A549 (cell line): ENCODE results near the gene ZFYVE27. TPM values are rescaled to one million over a fixed set of nuclear protein-coding genes. Genes with fewer than 3 reads are reported as not detected.

Experiments
- ATAC-seq, 2 experiments: fragments of 200-7000 bp in 1 of 2; fragments of >200 bp in 1 of 2; cut with Nextera tagmentation in 1 of 2; cut with Tn5 transposase in 1 of 2; 3 replicates each; pipeline versions ENCODE4 v1.8.0 to v1.9.1; 2018 to 2020; ENCODE audit warnings: mild to moderate bottlenecking in 1 of 2, moderate library complexity in 1 of 2
- CTCF ChIA-PET: fragments of 300-600 bp; sonication (Branson Sonifier 250); formaldehyde crosslinking; extraction: SDS; loops from one replicate; lab custom pipeline; 2021; ENCODE audit warnings: antibody characterized with exemption, inconsistent platforms; lab: Yijun Ruan, JAX
- POLR2A ChIA-PET: fragments of 350-600 bp; formaldehyde crosslinking; extraction: SDS; loops from one replicate; lab custom pipeline; 2021; ENCODE audit warnings: antibody characterized with exemption, inconsistent platforms; lab: Yijun Ruan, JAX
- DNase-seq, 2 experiments: peaks; one replicate each; pipeline versions ENCODE4 v3.0.0 to v3.0.0-alpha.2; 2011 to 2016; ENCODE audit warnings: low read depth in 1 of 2, low spot score in 1 of 2
- FAIRE-seq: peaks from 2 replicates; lab custom pipeline; 2011; peaks lifted over from hg19 to GRCh38; lab: Jason Lieb, UNC
- H3K27ac ChIP-seq, 2 experiments: fragments of >200 bp; sonication (Bioruptor Twin); formaldehyde crosslinking; 3 replicates each; pipeline ENCODE4 v1.5.1; 2016 to 2017
- H3K4me1 ChIP-seq: fragments of >200 bp; sonication (Bioruptor Twin); formaldehyde crosslinking; 3 replicates; pipeline ENCODE4 v1.6.1; 2016
- H3K4me2 ChIP-seq: fragments of >200 bp; sonication (Bioruptor Twin); formaldehyde crosslinking; 3 replicates; pipeline ENCODE4 v1.6.1; 2016
- H3K4me3 ChIP-seq: fragments of >200 bp; sonication (Bioruptor Twin); formaldehyde crosslinking; 3 replicates; pipeline ENCODE4 v1.5.1; 2016
- H3K9me3 ChIP-seq: fragments of >200 bp; sonication (Bioruptor Twin); formaldehyde crosslinking; 3 replicates; pipeline ENCODE4 v1.6.1; 2016
- CHD2 ChIP-seq: fragments of 150-350 bp; IDR thresholded peaks from 2 replicates; pipeline ENCODE4 v1.6.1; 2014; ENCODE audit warnings: low read length; ENCODE audit not compliant: partially characterized antibody
- CHD4 ChIP-seq: fragments of 200-600 bp; sonication (generic); IDR thresholded peaks from 2 replicates; pipeline ENCODE4 v1.6.1; 2016; ENCODE audit warnings: antibody characterized with exemption, mild to moderate bottlenecking, borderline replicate concordance
- EP300 ChIP-seq, 2 experiments: fragments of >200 bp; sonication (Bioruptor Twin); formaldehyde crosslinking; IDR thresholded peaks; 2 replicates in 1 of 2; 3 replicates in 1 of 2; pipeline ENCODE4 v1.6.1; 2016 to 2017
- FOSB ChIP-seq: fragments of 250-450 bp; sonication (Bioruptor Pico); IDR thresholded peaks from 2 replicates; pipeline ENCODE4 v1.5.0; 2020; ENCODE audit warnings: mild to moderate bottlenecking, moderate library complexity
- FOSL2 ChIP-seq, 2 experiments: fragments of 450-650 bp in 1 of 2; fragments of >200 bp in 1 of 2; sonication (Bioruptor Twin) in 1 of 2; formaldehyde crosslinking; IDR thresholded peaks; 2 replicates each; pipeline versions ENCODE4 v1.5.0 to v1.6.1; 2016 to 2020; ENCODE audit warnings: mild to moderate bottlenecking in 1 of 2, moderate library complexity in 1 of 2
- HOXB13 ChIP-seq: fragments of 250-450 bp; sonication (Bioruptor Pico); IDR thresholded peaks from 2 replicates; pipeline ENCODE4 v1.5.0; 2020; ENCODE audit warnings: low read depth, mild to moderate bottlenecking, moderate library complexity
- MAFK ChIP-seq: fragments of 450-650 bp; IDR thresholded peaks from 2 replicates; pipeline ENCODE4 v1.6.1; 2014; ENCODE audit not compliant: partially characterized antibody
- MYC ChIP-seq: IDR thresholded peaks from 2 replicates; pipeline ENCODE4 v1.6.1; 2012; ENCODE audit warnings: mild to moderate bottlenecking, inconsistent platforms, low read length, improper control_type of control experiment, borderline replicate concordance
- NPAS2 ChIP-seq: fragments of 250-450 bp; sonication (Bioruptor Pico); IDR thresholded peaks from 2 replicates; pipeline ENCODE4 v1.8.0; 2022; ENCODE audit warnings: mild to moderate bottlenecking, moderate library complexity, borderline replicate concordance
- PHF8 ChIP-seq: fragments of 200-600 bp; sonication (generic); IDR thresholded peaks from 2 replicates; pipeline ENCODE4 v1.6.1; 2016; ENCODE audit warnings: low read depth, mild to moderate bottlenecking, antibody characterized with exemption, moderate library complexity, borderline replicate concordance
- POLR2A ChIP-seq: IDR thresholded peaks from 2 replicates; pipeline ENCODE4 v1.6.1; 2012; ENCODE audit warnings: mild to moderate bottlenecking, low read length
- POLR2AphosphoS2 ChIP-seq: conservative IDR thresholded peaks from 2 replicates; pipeline ENCODE4 v1.6.1; 2012; ENCODE audit warnings: low read length, improper control_type of control experiment, inconsistent platforms
- RCOR1 ChIP-seq: fragments of 150-350 bp; IDR thresholded peaks from 2 replicates; pipeline ENCODE4 v1.6.1; 2014; ENCODE audit warnings: antibody characterized with exemption, low read length, low read depth
- RNF2 ChIP-seq: fragments of 200-600 bp; sonication (generic); IDR thresholded peaks from 2 replicates; pipeline ENCODE4 v1.6.1; 2016; ENCODE audit warnings: low read depth, mild to moderate bottlenecking, antibody characterized with exemption, moderate library complexity, borderline replicate concordance
- SMC3 ChIP-seq: fragments of >200 bp; sonication (Bioruptor Twin); formaldehyde crosslinking; IDR thresholded peaks from 3 replicates; pipeline ENCODE4 v1.6.1; 2018; ENCODE audit warnings: inconsistent platforms
- TFCP2L1 ChIP-seq: fragments of 250-450 bp; sonication (Bioruptor Pico); IDR thresholded peaks from 2 replicates; pipeline ENCODE4 v1.5.0; 2021; ENCODE audit warnings: mild to moderate bottlenecking
- TP53 ChIP-seq: fragments of 250-450 bp; sonication (Bioruptor Pico); IDR thresholded peaks from 2 replicates; pipeline ENCODE4 v1.5.0; 2021; ENCODE audit warnings: mild to moderate bottlenecking, moderate library complexity
- USF2 ChIP-seq: fragments of 450-650 bp; IDR thresholded peaks from 2 replicates; pipeline ENCODE4 v1.6.1; 2014; ENCODE audit warnings: antibody characterized with exemption
- ZC3H11A ChIP-seq: fragments of 450-650 bp; IDR thresholded peaks from 2 replicates; pipeline ENCODE4 v1.6.1; 2014; ENCODE audit warnings: antibody characterized with exemption, mild to moderate bottlenecking
- WGBS: methylation state at CpG from one replicate; pipeline ENCODE4 v1.1.6; 2017; ENCODE audit errors: missing lambda C conversion rate; 5-methylcytosine and 5-hydroxymethylcytosine counted together
- polyA plus RNA-seq, 4 experiments: library from polyadenylated mRNA; depleted of rRNA in 3 of 4; stranded (reverse); fragments of >200 nt; fragmentation: RNase III in 1 of 4; extraction: RNeasy Plus Mini Kit Qiagen cat#74134 plus additional on column Dnase treatment in 1 of 4; gene quantifications; 2 replicates in 3 of 4; 3 replicates in 1 of 4; pipeline ENCODE4 v1.2.3, GENCODE V29; 2011 to 2017
- TF ChIP-seq, protein P1 (sequence below): fragments of >200 bp; sonication (Bioruptor Twin); formaldehyde crosslinking; IDR thresholded peaks from 2 replicates; pipeline ENCODE4 v1.6.1; 2016

The ZFYVE27 gene
- polyA plus RNA-seq, 2 of the 4 experiments (the other 2 are of a cell fraction): 17.1 to 20.1 TPM

DNA sequence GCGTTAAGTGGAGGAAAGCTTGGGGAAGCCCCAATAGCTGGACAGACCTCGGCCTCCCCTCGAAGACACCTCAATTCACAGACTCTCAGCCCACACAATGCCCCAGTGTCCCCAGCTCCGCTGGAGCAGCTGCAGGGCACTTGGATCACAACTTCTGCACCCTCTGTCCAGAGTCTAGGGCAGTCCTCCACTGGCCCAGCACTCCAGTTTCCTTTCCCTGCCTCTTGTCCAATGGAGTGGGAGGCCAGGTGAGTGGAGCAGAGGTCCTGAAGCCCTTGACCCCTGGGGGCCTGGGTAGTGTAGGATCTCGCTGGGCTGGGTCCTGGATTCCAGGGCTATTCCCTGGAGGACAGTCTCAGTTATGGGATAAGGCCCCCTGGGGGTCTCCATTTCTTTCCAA is 23.0 kb downstream of the ZFYVE27 start:
- WGBS: 79% methylated on average over 5 of the region's 5 CpGs
- Histone ChIP-seq H3K4me1 (no peaks in the 10 kb centered on the region), H3K4me2 (no peak overlapping the region), H3K9me3 (no peaks in the 10 kb centered on the region), H3K27ac (no peak overlapping the region), H3K4me3 (no peak overlapping the region)
- no peak for FAIRE-seq
- ChIA-PET CTCF (interaction anchor here (0.5 to 5.2 kb wide), 37 partner anchors 8 to 292 kb away, joined by 3 to 51 read pairs (median 4); partner anchors contain the start of gene SFRP5), POLR2A (no interaction called here)
- no peak for ATAC-seq
- TF ChIP-seq ZC3H11A (no peak), CHD2 (no peak), TP53 (CRISPR knock-in tag) (no peak)
- no peak for DNase-seq

DNA sequence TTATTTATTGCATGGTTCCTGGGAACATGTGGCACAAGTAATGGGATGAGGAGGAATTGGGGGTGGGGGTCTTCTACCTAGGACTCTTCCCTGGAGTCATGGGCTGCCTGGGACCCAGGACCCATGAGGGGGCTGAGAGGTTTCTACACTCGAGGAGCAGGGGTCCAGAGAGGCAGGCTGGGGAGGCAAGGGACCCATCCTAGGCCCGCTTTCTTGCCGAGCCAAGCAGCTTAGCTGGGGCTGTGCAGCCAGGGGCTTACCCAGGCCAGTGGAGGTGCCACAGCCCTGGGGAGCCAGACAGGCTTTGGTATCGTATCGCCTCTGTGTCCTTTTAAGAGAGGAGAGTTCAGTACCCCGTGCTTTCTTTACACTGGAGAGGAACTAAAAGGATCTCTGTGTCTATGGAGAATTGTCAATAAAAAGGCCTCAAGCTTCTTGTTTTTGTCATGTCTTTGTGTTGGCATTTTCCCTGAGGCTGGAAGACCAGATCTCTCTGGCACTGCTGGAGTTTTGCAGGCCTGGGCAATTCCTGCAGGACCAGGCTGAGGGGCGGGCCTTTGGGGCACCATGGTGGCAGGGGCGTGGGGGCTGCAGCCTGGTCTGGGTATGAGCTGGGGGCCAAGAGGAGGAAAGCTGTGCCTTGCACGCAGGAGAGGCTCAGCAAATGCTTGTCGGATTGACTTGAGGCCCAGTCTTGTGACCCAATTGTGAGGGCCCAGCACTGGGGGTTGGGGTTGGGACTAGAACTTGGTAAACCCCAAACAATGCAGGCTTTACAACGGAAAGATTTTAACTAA is 23.7 kb downstream of the ZFYVE27 start:
- TF ChIP-seq SMC3: no peak
- no peak for TF ChIP-seq NPAS2 (CRISPR knock-in tag)
- no peak for TF ChIP-seq MYC
- no peak for TF ChIP-seq TFCP2L1
- no peak for TF ChIP-seq ZC3H11A
- TF ChIP-seq, protein P1, sequence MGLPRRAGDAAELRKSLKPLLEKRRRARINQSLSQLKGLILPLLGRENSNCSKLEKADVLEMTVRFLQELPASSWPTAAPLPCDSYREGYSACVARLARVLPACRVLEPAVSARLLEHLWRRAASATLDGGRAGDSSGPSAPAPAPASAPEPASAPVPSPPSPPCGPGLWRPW: no peak
- TF ChIP-seq HOXB13 (CRISPR knock-in tag): no peak
- TF ChIP-seq EP300 (IDR thresholded peaks at IDR 0.05): no peak
- no peak for TF ChIP-seq PHF8
- TF ChIP-seq CHD2: no peak
- no peak for TF ChIP-seq USF2
- TF ChIP-seq TP53 (CRISPR knock-in tag): no peak
- no peak for TF ChIP-seq FOSL2 (IDR thresholded peaks at IDR 0.05)
- no peak for TF ChIP-seq FOSL2 (CRISPR knock-in tag; IDR thresholded peaks at IDR 0.05)
- no peak for TF ChIP-seq RNF2
- no peak for TF ChIP-seq RCOR1
- TF ChIP-seq POLR2A: no peak
- TF ChIP-seq POLR2AphosphoS2: no peak
- TF ChIP-seq CHD4: no peak
- DNase-seq: no peak
- WGBS: 91% methylated on average over 9 of the region's 11 CpGs

DNA sequence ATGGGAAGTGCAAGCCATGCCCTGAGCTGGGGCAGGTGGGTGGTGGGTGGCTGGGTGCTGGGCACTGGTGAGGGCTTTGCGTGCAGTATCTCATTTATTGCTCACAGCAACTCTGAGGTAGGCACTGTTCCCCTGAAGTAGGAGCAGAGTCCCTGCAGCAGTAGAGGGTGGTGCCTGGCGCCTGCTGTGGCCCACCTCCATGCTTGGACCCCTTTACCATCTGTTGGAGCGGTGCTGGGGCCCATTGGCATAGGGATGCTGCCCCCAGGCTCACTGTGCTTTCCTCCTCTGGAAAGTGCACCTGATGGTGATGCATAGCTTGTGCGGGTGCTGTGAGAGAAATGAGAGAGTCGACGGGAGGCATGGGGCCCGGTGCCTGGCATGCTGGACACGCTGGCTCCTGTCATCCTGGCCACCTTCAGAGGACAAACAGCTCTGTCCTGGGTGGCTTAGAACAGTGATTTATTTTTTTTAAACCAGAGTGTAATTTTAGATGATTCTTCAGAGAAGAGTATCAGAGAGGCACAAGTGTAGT is 24.5 kb downstream of the ZFYVE27 start:
- POLR2A ChIA-PET: no interaction called here
- Histone ChIP-seq H3K4me2 (no peak overlapping the region), H3K4me1 (no peaks in the 10 kb centered on the region), H3K9me3 (no peaks in the 10 kb centered on the region), H3K27ac (no peak overlapping the region), H3K4me3 (no peak overlapping the region)
- ATAC-seq: no peak
- FAIRE-seq: no peak
- 100% methylated on average over 5 of the region's 8 CpGs for WGBS
- CTCF ChIA-PET: interaction anchor here (0.8 to 7.5 kb wide), 12 partner anchors 10 to 284 kb away, joined by 3 to 75 read pairs (median 10); partner anchors contain the start of gene SFRP5
- DNase-seq: no peak
- TF ChIP-seq FOSB (CRISPR knock-in tag) (no peak), MAFK (no peak)

More for the DNA sequence above, 23.7 kb downstream of the ZFYVE27 start:
- Histone ChIP-seq H3K4me2 (no peak overlapping the region), H3K4me3 (no peak overlapping the region), H3K27ac (no peak overlapping the region), H3K9me3 (no peaks in the 10 kb centered on the region), H3K4me1 (no peaks in the 10 kb centered on the region)
- ATAC-seq (no peak), FAIRE-seq (no peak)
- CTCF ChIA-PET: interaction anchor here (0.5 to 5.2 kb wide), 36 partner anchors 8 to 292 kb away, joined by 3 to 51 read pairs (median 4); partner anchors contain the start of gene SFRP5
- POLR2A ChIA-PET: no interaction called here
